GM13976 (cell line): ENCODE data around the gene ARAP1.

ENCODE experiments used
- DNase-seq: peaks from one replicate; pipeline ENCODE4 v3.0.0; 2012; ENCODE audit warnings: low spot score
- CTCF ChIP-seq: IDR thresholded peaks from 2 replicates; pipeline ENCODE4 v1.5.1; 2012; ENCODE audit warnings: borderline replicate concordance, mild to moderate bottlenecking; ENCODE audit not compliant: insufficient read depth; ENCODE audit errors: extremely low read depth, missing control alignments, control extremely low read depth
- in situ Hi-C: fragments of 300-500 bp; cut with MboI; formaldehyde crosslinking; loops from one replicate; pipeline ENCODE4 v1.12.0; 2022; ENCODE audit warnings: low sequenced_read_pairs, mixed read lengths, inconsistent platforms; ENCODE audit not compliant: unreplicated experiment

The ARAP1 gene

DNA sequence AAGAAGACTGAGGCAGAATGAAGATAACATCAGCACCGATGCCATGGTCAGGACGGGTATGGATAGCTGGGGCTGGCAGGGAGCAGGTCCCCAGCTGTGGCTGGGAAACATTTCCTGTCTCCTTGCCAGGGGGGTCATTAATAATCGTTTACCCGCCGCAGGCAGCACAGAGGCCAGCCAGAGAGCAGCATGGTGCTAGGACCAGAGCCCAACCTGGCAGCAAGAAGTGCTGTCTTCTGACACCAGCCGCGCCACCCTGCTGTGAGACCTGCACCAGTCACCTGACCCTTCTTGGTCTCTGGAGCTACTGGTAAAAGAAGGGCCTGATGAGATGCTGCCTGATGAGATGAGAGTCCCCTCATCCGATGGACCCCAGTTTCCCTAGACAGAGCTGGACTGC, 114.3 kb downstream of the ARAP1 start:
- no peak for DNase-seq
- TF ChIP-seq CTCF, result no peak
- in situ Hi-C loops, result no loop called here

- no peak for DNase-seq
- in situ Hi-C loops, result no loop called here
- no peak for TF ChIP-seq CTCF
Observed at GRCh38 chr11:72637198-72637597, 115.0 kb downstream of the ARAP1 start.

GRCh38 chr11:72636376-72636775, 115.8 kb downstream of the ARAP1 start:
- no peak for TF ChIP-seq CTCF
- in situ Hi-C loops, result no loop called here
- DNase-seq, result no peak

DNA sequence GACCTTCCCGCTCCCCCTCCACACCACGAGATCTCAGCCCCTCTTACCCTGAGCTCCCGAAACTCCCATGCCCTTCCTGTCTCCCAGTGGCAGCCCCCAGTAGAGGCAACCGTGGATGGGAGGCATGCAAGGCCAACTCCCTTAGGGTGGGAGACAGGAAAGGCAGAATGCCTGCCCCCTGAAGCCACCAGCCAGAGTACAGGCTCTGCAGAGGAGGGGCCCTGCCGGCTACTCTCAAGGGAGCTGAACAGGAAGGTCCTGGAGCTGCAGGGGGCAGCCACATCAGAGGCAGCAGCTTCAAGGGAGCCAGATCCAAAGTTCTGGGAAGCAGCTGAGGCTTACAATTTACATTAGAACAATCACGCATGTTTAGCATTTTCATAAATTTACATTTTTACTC, 116.3 kb downstream of the ARAP1 start:
- TF ChIP-seq CTCF, result no peak
- in situ Hi-C loops, result no loop called here
- no peak for DNase-seq

GRCh38 chr11:72635309-72635915, 116.8 kb downstream of the ARAP1 start:
- no peak for TF ChIP-seq CTCF
- in situ Hi-C loops, result no loop called here
- no peak for DNase-seq
